COR-L47 (cell line): ENCODE measurements around the gene PIK3C3.

ENCODE experiments used
- DNase-seq: peaks from one replicate; lab custom pipeline; 2025; lab: John Stamatoyannopoulos, UW

The PIK3C3 gene

DNA sequence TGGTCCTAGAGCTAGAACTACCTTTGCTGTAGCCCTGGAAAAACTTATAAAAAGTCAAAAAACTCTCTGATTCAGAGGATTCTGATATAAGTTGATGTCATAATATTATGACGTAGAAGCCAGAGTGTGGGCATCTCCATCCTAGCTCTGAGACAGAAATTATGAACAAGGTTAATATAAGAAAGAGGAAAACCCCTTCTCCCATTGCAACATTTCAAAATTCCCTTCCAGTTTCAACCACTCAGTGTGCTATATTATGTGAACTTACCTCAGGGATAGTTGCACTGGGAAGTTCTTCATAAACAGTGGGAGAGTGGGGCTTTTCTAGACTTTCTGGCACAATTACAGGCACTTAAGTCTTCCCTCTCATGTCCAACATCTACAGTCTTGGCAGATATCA is 171.6 kb downstream of the PIK3C3 start:
- DNase-seq: no peak

DNA sequence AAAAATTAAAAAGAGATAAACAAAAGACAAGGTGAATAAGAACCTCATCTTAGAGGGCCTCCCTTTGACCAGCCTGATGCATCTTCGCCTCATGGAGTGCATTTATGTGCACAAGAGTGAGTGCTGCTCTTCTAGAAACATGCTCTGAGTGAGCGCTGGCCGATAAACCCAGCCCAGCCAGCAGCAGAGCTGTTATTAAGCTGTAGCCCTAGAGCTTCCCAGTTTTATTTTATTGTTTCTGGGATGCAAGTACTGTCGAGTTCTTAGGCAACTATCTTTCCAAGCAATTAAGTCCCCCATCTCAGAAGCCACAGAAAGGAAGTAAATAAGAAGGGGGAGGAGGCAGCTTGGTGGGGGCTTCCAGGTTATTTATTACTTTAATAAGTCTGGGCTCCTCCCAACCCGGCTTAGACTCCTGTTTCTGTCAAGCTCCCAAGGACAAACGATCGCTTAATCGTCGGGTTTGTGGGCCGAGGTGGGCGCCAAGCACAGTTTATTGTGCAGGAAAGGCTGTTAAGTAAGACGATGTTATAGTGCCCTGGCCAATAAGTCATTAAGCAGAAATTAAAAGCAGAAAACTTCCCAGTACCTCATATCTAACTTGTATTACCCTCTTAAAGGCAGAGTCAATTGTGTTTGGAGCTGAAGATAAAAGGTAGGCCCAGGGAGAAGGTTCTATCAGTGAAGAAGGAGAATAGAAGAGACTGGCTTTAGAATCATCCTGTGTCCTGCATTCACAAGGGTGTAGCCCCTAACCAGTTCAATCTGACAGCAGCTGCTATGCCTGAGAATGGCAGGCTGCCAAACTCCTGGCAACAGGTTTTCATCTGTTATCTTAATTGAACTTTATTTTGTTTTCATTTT is 176.3 kb downstream of the PIK3C3 start:
- peak; percentile 77 for DNase-seq

GRCh38 chr18:42131930-42132244 is 176.9 kb downstream of the PIK3C3 start:
- no peak for DNase-seq
